PFSK-1 (cell line): Measurements from ENCODE around the gene EPHA1.

ENCODE experiments used
- POLR2AphosphoS5 ChIP-seq: IDR thresholded peaks from 2 replicates; pipeline ENCODE4 v1.6.1; 2012; ENCODE audit warnings: low read depth, mild to moderate bottlenecking, control low read depth, low read length, moderate library complexity
- SIN3A ChIP-seq: IDR thresholded peaks from 2 replicates; pipeline ENCODE4 v1.6.1; 2012; ENCODE audit warnings: mild to moderate bottlenecking, low read length, moderate library complexity, borderline replicate concordance; ENCODE audit not compliant: insufficient read depth

GRCh38 chr7:143405173-143406001 is 3.3 kb downstream of the EPHA1 start:
- TF ChIP-seq POLR2AphosphoS5 (no peak), SIN3A (no peak)
